ENCODE measurements around the gene RNLS. TPM values are rescaled to one million over a fixed set of nuclear protein-coding genes. Genes with fewer than 3 reads are reported as not detected.

Gene RNLS
- total and polyA plus RNA-seq, 2 of the 4 experiments (the other 2 are of a cell fraction), result 4.5 to 7.0 TPM

GRCh38 chr10:88372051-88372715, 210.9 kb downstream of the RNLS start:
- in situ Hi-C loops (cut with MboI; ENCODE audit: low sequenced_read_pairs) (no loop called here), dilution Hi-C loops (cut with HindIII; ENCODE audit: low sequenced_read_pairs, unreplicated experiment) (no loop called here)
- H2AK5ac ChIP-seq (ENCODE audit: low read depth, low read length), result no peak overlapping the region

More at GRCh38 chr10:88372051-88372715, 210.9 kb downstream of the RNLS start:
- Histone ChIP-seq H3K9ac (ENCODE audit: low read depth, low read length) (no peak overlapping the region), H2BK20ac (ENCODE audit: low read depth, low read length) (no peak overlapping the region), H4K91ac (ENCODE audit: insufficient read depth, low read depth, low read length) (no peak overlapping the region), H4K5ac (ENCODE audit: low read depth, low read length) (no peak overlapping the region), H3K9me3 (ENCODE audit: control insufficient read depth, insufficient read depth, low read length) (no peaks in the 10 kb centered on the region), H3K9me1 (ENCODE audit: insufficient read depth, low read length) (no peaks in the 10 kb centered on the region), H3K4me3 (ENCODE audit: insufficient read depth, low read depth, low read length) (no peak overlapping the region), H3K36me3 (ENCODE audit: control insufficient read depth, insufficient read depth, low read length) (no peaks in the 10 kb centered on the region), H2BK5ac (ENCODE audit: low read depth, low read length, poor library complexity, severe bottlenecking) (no peak overlapping the region), H3K4me1 (ENCODE audit: control insufficient read depth, insufficient read depth, low read length) (no peaks in the 10 kb centered on the region), H3K79me1 (ENCODE audit: low read depth in 1 of 2, low read length in 2 of 2) (no peaks in the 10 kb centered on the region), H3K4ac (ENCODE audit: low read depth, low read length) (no peak overlapping the region), H2BK15ac (ENCODE audit: low read depth, low read length) (no peak overlapping the region), H3K4me2 (ENCODE audit: low read depth, low read length) (no peak overlapping the region), H2AK9ac (replicated peaks; ENCODE audit: low read depth, low read length, poor library complexity) (no peak overlapping the region), H3K56ac (ENCODE audit: extremely low read depth, insufficient read depth, low read length) (no peak overlapping the region), H3K23ac (ENCODE audit: low read depth, low read length) (no peak overlapping the region), H2AFZ (replicated peaks; ENCODE audit: low read length, poor library complexity) (no peak overlapping the region), H4K20me1 (ENCODE audit: insufficient read depth, low read length) (no peaks in the 10 kb centered on the region), H3K27ac (ENCODE audit: insufficient read depth, low read length) (no peak overlapping the region), H3K18ac (ENCODE audit: low read depth, low read length) (no peak overlapping the region), H3K27me3 (ENCODE audit: control insufficient read depth, insufficient read depth, low read length) (no peaks in the 10 kb centered on the region; the same call in 1 of the 2 replicates), H4K8ac (ENCODE audit: low read depth in 2 of 2, low read length in 2 of 2) (no peak overlapping the region), H3K14ac (replicated peaks; ENCODE audit: low read depth, low read length) (no peak overlapping the region), H2BK120ac (ENCODE audit: low read depth, low read length) (no peak overlapping the region)
- ChIA-PET CTCF (no interaction called here), POLR2A (ENCODE audit: unreplicated experiment) (no interaction called here)
- DNase-seq (no peak), ATAC-seq (ENCODE audit: low read depth) (no peak)
- 80% methylated on average over 2 of the region's 8 CpGs; no CpG with 5 or more reads in 1 of the 2 experiments for WGBS, 2 experiments (ENCODE audit: extremely low coverage in 2 of 2, insufficient read length in 1 of 2)
- TF ChIP-seq MAFK (IDR thresholded peaks at IDR 0.05; ENCODE audit: low read depth, low read length), result no peak
- no peak for TF ChIP-seq CTCF (conservative IDR thresholded peaks at IDR 0.05; ENCODE audit: low read depth, low read length)
- no peak for TF ChIP-seq MAZ (IDR thresholded peaks at IDR 0.05; ENCODE audit: borderline replicate concordance, low read depth, low read length)
- no peak for TF ChIP-seq NFE2L2 (IDR thresholded peaks at IDR 0.05; ENCODE audit: low read depth, low read length)
- TF ChIP-seq MXI1 (IDR thresholded peaks at IDR 0.05; ENCODE audit: borderline replicate concordance, low read depth, low read length), result no peak
- no peak for TF ChIP-seq RCOR1 (IDR thresholded peaks at IDR 0.05; ENCODE audit: insufficient replicate concordance, low read length)
- no peak for TF ChIP-seq RAD21 (IDR thresholded peaks at IDR 0.05; ENCODE audit: low read length)
- no peak for TF ChIP-seq CEBPB (IDR thresholded peaks at IDR 0.05; ENCODE audit: low read depth, low read length)
- BruUV-seq (replicated peaks), result no TSS peak
- intact Hi-C loops (cut with micrococcal nuclease), result no loop called here

Data from IMR-90 (cell line).